Measurements from ENCODE around the gene AMMECR1.

The AMMECR1 gene

GRCh38 chrX:110182362-110182761, 135.5 kb downstream of the AMMECR1 start:
- no peak for TF ChIP-seq CTCF (IDR thresholded peaks at IDR 0.05; ENCODE audit: borderline replicate concordance, insufficient read depth, low read depth, low read length)
- H3K4me3 ChIP-seq (ENCODE audit: low read depth, low read length), result no peak overlapping the region

GRCh38 chrX:110181459-110182137, 136.3 kb downstream of the AMMECR1 start:
- no peak overlapping the region for H3K4me3 ChIP-seq (ENCODE audit: low read depth, low read length)
- TF ChIP-seq CTCF (IDR thresholded peaks at IDR 0.05; ENCODE audit: borderline replicate concordance, insufficient read depth, low read depth, low read length), result no peak

- no peak overlapping the region for H3K4me3 ChIP-seq (ENCODE audit: low read depth, low read length)
- no peak for TF ChIP-seq CTCF (IDR thresholded peaks at IDR 0.05; ENCODE audit: borderline replicate concordance, insufficient read depth, low read depth, low read length)
Measured at GRCh38 chrX:110180928-110181310, 137.0 kb downstream of the AMMECR1 start.

GRCh38 chrX:110180176-110180927, 137.5 kb downstream of the AMMECR1 start:
- no peak for TF ChIP-seq CTCF (IDR thresholded peaks at IDR 0.05; ENCODE audit: borderline replicate concordance, insufficient read depth, low read depth, low read length)
- no peak overlapping the region for H3K4me3 ChIP-seq (ENCODE audit: low read depth, low read length)

GRCh38 chrX:110178179-110178865, 139.6 kb downstream of the AMMECR1 start:
- H3K4me3 ChIP-seq (ENCODE audit: low read depth, low read length), result no peak overlapping the region
- no peak for TF ChIP-seq CTCF (IDR thresholded peaks at IDR 0.05; ENCODE audit: borderline replicate concordance, insufficient read depth, low read depth, low read length)

- no peak overlapping the region for H3K4me3 ChIP-seq (ENCODE audit: low read depth, low read length)
- TF ChIP-seq CTCF (IDR thresholded peaks at IDR 0.05; ENCODE audit: borderline replicate concordance, insufficient read depth, low read depth, low read length), result no peak
Measured at GRCh38 chrX:110175696-110176095, 142.2 kb downstream of the AMMECR1 start.
